Measurements from ENCODE around the gene MITD1. TPM values are rescaled to one million over a fixed set of nuclear protein-coding genes. Genes with fewer than 3 reads are reported as not detected.
A peak's percentile ranks its signal among the peaks of the same experiment; 100 is the strongest.
"Not testable (repeated sequence)": the region's sequence is repeated elsewhere in the genome, so short reads cannot be mapped to it uniquely, and the experiment has no call there.

The MITD1 gene
- total RNA-seq, 1 donor from 2014 or later: 19.6 TPM

GRCh38 chr2:99154643-99155536, 26.0 kb downstream of the MITD1 start, which contains the start of the genes LIPT1 and TSGA10:
Gene LIPT1 (plus strand): TSS chr2:99154967. CDS start chr2:99161958, 6,991 bp downstream.
Gene TSGA10 (minus strand): TSS chr2:99154942. CDS start chr2:99109439, 45,503 bp downstream.
- peak; percentile 87 for DNase-seq

GRCh38 chr2:99153921-99154604, 26.8 kb downstream of the MITD1 start:
- no peak for DNase-seq

- DNase-seq: no peak
Observed at GRCh38 chr2:99152199-99152895, 28.5 kb downstream of the MITD1 start.

GRCh38 chr2:99150706-99151105, 30.2 kb downstream of the MITD1 start:
- no peak for DNase-seq

GRCh38 chr2:99141110-99142108, 39.4 kb downstream of the MITD1 start, which contains the start of gene C2orf15:
Gene C2orf15 (plus strand): TSS chr2:99141707. CDS start chr2:99150559, 8,852 bp downstream.
- peak; percentile 69 for DNase-seq

GRCh38 chr2:99140860-99141109, 40.1 kb downstream of the MITD1 start:
- no peak for DNase-seq

GRCh38 chr2:99140056-99140859, 40.6 kb downstream of the MITD1 start:
- no peak for DNase-seq

GRCh38 chr2:99139003-99139402, 41.9 kb downstream of the MITD1 start:
- DNase-seq: no peak

GRCh38 chr2:99135044-99135556, 45.8 kb downstream of the MITD1 start:
- DNase-seq: not testable (repeated sequence)

- no peak for DNase-seq
Observed at GRCh38 chr2:99127981-99128380, 52.9 kb downstream of the MITD1 start.

Small RNA genes lying within 50 kb of the gene (small RNA-seq; reads per million reads assigned to genes)
- not detected for gene AC092587.1 (ENCODE audit: low replicate concordance)

Other genes starting within 250 kb of the MITD1 start
- 1.1 TPM for gene CRACDL, start 244.8 kb downstream of the MITD1 start, total RNA-seq
- 1.4 TPM for gene C2orf15, start 39.4 kb downstream of the MITD1 start, total RNA-seq
- 7.5 TPM for gene TSGA10, start 26.1 kb downstream of the MITD1 start, total RNA-seq
- gene LIPT1, start 26.1 kb downstream of the MITD1 start, total RNA-seq: 7.4 TPM
- gene MRPL30, start 126 bp upstream of the MITD1 start, total RNA-seq: 35.0 TPM
- gene LYG2, start 74.6 kb upstream of the MITD1 start, total RNA-seq: 16.5 TPM
- 0.59 TPM for gene LYG1, start 120.1 kb upstream of the MITD1 start, total RNA-seq
- gene TXNDC9, start 155.3 kb upstream of the MITD1 start, total RNA-seq: 28.8 TPM
- gene EIF5B, start 156.3 kb upstream of the MITD1 start, total RNA-seq: 26.3 TPM